Hippocampal formation (tissue), 2 donors: ENCODE measurements around the gene KCNK5.

Source experiments
- DNase-seq, 2 donors: peaks; one replicate each; lab custom pipeline; 2025; lab: John Stamatoyannopoulos, UW

Gene KCNK5

DNA sequence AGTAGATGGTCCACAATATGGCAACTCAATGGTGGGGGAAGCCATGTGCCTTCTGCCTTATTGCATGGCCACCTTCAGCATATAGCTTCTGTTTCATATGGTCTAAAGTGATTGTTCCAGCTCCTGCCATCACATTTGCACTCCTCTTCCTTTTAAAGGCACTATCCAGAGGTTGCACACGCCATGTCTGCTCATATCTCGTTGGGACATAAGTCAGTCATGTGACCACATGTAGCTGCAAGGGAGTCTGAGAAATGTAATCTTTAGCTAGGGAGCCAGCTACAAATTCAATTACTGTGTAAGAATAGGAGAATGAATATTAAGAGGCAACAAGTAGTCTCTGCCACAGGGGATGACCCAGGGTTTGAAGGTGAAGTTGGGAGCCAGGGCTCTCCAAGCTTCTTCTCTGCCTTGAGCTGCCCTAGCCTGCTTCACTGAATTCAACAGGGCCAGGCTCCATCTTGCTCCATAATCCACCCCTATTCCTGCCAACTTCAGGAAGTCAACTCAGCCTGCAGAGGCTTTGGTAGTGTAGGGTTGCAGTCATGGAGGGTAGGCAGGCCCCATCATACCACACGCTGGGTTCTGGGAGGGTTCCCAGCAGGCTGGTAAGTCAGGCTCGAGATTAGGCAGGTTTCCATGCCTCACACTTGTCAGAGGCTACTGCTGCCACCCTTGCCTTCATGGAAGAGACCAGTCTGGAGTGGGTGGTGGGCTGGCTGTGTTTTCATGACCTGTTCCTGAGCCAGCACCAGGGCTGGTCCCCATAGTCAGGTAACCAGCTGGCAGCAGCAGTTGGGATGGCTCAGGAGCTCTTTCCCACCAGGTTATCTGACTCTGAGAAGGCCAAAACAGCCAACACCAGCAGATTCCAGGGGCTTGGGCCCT lies 57.5 kb downstream of the KCNK5 start:
- no peak for DNase-seq

DNA sequence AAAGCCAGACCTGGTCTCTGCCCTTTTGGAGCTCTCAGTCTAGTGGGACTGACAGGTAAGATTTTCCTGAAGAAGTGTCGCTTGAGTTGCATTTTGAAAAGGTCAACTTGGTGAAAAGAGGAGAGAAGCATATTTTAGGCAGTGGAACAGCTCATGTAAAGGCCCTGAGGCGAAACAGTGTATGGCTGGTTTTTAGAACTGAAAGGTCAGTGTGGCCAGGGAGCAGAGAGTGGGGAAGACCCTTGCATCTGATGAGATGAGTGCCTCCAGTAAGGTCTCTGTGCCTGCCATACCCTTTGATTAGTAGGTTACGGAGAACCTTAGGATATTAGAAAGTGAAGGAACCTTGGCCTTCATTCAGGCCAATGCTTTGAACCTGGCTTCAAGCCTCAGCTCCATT lies 58.4 kb downstream of the KCNK5 start:
- DNase-seq: no peak

DNA sequence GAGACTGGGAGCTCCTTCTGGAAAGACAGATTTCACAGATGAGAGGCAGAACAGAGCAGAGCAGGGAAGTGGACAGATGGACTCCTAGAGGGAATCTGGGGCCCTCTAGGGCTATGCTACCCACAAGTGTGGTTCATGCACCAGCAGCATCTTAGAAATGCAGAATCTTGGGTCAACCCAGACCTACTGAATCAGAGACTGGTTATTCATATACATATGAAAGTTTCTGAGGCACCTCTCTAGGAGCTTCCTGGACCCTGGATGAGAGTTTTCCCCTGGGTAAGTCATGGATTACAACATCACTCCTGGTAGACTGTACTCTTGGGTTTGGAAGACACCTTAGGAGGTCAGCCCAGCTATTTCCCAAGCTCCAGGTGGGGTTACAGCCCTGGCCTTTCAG lies 58.9 kb downstream of the KCNK5 start:
- no peak for DNase-seq

DNA sequence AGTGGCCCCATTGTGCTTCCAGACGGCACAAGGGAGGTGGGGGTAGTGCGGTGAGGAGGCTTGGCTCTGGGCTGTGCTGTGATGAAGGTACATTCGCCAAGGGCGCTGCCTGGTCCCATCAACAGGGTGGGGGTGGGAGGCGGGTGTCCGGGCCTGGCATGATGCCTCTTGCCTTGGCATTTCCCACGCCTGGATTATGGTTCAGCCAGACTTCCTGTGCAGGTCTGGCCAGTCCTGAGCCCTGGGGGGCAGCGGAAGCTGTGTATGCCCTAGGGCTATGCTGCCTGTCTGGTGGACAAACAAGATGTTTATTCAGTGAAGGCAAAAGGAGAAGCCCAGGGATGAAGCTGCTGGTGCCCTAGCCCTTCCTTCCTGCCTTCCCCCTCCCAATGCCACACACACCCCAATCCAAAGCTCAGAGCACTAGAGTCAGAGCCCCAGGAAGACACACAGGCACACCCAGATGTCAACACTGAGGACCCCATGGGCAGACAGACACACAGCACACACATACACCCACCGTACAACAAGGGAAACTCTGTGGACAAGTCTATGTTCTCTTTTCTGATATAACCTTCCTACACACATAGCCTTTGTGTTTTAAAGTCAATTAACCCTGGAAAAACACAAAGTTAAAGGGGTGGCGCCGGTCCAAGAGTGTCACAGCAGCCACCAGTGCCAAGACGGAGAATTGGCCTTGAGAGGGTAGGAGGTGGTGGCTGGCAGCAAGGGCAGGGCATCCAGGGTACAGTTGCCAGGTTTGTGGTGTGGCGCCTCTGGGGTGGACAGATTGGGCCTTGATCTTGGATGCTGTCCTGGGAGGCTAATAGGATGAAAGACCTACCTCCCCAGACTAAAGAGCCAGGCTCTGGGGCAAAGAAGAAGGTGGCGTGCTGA lies 59.6 kb downstream of the KCNK5 start:
- DNase-seq: no peak

DNA sequence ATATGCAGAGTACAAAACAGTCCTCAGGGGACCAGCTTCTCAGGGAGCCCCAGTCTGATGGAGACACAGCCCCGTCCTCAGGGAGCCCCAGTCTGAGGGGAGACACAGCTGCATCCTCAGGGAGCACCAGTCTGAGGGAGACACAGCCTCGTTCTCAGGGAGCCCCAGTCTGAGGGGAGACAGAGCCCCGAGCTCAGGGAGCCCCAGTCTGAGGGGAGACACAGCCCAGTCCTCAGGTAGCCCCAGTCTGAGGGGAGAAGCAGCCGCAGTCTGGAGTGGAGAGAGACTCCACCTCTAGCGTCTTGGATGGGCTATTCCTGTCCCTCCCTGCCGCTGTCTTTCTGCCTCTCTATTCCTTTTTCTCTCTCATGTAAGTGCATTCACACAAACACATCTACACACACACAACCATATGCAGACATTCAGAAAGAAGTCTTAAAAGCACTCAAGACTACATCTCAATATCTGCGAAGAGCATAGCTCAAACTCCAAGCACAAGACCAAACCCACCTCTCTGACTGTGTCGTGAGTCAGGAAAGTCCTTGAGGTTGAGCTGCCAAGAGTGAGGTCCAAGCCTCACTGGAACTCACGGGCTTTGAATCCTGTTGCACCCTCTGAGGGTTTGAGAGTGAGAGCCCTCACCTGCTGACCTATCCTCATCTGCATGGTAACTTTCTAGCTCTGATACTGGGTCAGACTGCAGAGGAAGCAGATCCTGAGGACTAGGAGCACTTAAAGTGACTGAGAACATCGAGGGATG lies 61.2 kb downstream of the KCNK5 start:
- DNase-seq: no peak

DNA sequence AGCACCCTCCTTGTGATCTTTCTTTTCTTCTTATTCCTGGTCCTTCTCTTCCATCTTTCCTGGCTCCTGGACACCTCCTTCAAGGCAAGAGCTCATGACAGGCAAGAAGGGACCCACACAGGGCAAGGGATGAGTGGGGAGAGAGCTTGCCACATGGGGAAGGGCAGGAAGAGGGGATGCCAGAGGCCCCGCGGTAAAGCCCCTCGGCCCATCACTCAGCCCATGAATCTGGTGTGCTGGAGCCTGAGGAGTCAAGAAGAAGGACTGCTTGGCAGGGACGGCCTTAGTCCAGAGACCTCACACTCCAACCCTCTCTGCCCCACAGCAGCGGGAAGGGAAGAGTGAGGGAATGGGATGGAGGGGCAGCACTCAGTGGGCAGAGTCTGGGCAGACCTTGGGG lies 62.0 kb downstream of the KCNK5 start:
- DNase-seq: no peak

DNA sequence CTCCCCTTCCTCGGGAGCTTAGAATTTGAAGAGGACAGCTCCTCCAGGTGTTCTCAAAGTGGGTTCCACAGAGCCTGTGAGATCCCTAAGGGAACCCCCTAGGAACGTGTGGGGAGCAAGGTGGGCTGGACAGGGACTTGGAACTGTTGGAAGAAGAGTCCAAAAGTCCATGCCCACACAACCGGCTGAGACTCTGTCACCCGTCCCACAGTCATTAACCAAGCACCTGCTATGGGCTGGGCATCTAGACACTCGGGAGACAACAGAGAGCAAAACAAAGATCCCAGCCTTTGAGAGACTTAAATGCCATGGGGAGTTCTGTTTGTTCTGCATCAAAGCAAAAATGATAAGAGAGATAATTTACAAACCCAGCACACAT lies 62.4 kb downstream of the KCNK5 start:
- no peak for DNase-seq

DNA sequence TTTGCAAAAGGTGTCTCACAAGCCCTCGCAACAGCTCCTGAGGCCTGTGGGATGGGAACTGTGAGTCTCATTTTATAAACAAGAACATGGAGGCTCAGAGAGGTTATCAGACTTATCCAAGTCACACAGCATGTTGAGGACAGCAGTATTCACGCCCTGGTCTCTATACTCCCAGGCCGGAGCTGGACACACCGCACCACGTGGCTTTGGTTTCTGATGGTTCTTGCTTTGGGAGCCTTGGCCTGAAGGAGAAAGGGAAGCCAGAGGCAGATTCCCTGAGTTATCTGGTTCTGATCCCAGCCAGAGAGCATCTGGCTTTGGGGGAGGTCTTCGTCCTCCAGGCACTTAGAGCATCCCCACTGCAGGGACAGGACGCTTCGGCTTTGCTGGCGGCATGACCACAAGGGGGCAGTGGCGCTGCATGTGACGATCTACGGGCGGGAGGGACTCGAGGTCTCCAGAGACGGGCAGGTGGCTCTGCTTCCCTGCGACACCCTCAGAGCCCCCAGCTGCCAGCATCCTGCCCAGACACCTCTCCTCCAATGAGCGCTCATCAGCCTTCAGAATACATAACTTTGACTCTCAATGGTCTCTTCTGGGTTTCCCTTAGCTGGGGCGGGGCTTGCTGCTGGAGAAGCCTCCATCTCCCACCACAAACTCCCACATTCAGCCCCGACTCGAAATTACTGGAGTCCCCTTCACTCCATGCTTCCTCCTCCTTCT lies 62.9 kb downstream of the KCNK5 start:
- peak; percentile 12 to 65 for DNase-seq

DNA sequence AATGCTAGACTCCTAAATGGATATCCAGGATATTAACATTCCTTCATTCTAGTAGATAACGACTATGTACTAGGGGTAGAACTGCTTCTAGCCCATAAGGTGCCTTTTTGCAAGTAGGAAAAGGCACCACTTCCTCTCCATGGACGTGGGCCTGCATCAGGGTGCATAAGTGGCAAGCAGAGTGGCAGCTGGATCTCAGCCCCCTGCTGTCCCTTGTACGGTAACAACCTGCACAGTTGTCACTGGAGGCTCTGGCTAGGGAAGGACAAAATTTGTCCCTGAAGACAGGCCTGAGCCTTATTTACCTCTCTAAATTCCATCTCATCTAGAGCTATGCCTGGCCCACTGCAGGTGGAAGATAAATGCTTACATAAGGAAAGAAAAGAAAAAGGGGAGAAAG lies 71.8 kb downstream of the KCNK5 start:
- no peak for DNase-seq

DNA sequence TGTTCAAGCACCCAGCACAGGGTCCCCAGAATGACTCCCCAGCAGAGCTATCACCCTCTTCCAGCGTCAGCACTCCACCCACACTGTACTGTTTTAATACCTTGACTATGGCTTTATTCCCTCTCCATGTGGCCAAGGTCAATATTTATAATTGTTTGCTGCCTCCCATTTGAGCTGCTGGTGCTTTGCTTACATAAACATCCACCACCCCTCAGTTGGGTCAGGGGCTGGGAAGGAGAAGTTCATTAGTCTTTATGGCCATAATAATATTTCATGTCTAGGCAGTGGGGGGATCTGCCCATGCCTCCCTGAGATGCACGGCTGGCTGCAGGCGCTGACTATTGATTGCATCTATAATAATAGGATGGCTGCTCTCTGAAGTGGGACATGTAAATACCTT lies 72.5 kb downstream of the KCNK5 start:
- no peak for DNase-seq

DNA sequence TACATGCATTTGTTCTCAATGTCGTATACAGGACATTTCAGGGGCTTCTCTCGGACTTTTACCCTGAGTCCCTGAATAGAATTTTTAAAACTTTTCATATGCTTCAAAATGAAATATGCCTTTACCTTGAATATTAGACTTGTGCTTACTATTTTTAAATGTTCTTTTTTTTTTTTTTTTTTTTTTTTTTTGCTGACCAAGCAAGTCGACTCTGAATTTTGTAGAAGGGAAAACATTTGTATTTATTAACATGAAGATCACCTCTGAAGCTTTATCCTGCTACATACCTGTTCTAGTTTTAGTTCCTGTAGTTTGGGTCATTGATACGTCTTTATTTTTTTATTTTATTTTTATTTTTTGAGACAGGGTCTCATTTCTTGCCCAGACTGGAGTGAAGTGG lies 74.6 kb downstream of the KCNK5 start:
- no peak for DNase-seq

DNA sequence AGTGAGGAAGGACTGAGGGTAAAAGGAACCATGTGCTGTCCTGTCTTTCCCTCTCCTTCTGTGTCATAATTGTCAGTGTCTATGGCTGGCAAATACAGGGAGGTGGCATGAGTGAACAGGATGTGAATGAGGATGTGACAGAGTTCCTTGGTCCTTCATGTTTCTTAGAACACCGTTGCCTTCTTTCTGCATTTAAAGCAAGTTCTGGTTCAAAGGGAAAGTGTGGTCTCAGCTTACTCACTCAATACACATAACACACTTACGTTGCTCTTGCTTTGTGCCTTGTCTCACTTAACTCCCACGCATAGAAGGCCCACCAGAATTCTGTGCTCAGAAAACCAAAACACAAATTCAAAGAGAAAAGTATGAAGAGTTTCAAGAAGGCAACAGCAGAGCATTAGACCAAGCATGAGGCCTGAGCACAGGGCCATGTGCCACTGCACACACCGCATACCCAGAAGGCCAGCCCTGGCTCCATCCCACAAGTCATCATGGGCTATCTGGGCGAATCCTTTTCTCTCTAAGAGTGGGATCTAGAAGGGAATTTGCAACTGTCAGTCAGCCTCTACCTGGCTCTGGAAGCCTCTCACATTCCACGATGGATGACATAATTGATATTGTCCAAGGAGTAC lies 75.4 kb downstream of the KCNK5 start:
- no peak for DNase-seq

DNA sequence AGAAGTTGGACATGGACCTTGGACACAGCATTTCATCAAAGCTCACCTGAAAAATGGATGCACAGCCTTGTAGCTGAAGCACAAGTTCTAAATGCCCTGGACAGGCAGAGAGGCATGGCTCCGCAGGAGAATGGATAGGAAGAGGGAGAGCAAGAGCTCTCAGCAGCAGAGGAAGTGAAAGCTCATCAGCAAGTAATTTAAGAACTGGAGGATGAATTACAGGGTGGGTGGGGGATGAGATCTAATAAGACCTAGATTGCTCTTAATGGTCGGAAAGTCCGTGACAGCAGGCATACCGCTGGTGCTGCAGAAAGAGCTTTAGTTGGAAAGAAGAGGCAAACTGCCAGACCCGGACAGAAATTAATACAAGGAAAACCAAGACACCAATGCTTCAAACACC lies 77.0 kb downstream of the KCNK5 start:
- DNase-seq: no peak

DNA sequence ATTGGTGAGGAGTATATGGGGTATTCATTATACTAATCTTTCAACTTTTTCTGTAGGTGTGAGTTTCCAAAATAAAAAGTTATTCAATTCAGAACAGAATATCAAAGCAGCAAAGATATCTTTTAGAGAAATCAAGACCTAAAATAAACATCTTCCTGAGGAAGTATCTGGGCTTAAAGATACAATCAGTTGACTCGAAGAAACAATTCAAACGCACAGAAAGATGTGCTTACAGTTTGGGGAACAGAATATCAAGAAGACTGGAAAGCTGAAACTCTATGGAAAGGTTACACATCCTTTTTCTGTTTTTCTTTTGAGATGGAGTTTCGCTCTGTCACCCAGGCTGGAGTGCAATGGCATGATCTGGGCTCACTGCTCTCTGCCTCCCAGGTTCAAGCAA lies 78.1 kb downstream of the KCNK5 start:
- DNase-seq: no peak

DNA sequence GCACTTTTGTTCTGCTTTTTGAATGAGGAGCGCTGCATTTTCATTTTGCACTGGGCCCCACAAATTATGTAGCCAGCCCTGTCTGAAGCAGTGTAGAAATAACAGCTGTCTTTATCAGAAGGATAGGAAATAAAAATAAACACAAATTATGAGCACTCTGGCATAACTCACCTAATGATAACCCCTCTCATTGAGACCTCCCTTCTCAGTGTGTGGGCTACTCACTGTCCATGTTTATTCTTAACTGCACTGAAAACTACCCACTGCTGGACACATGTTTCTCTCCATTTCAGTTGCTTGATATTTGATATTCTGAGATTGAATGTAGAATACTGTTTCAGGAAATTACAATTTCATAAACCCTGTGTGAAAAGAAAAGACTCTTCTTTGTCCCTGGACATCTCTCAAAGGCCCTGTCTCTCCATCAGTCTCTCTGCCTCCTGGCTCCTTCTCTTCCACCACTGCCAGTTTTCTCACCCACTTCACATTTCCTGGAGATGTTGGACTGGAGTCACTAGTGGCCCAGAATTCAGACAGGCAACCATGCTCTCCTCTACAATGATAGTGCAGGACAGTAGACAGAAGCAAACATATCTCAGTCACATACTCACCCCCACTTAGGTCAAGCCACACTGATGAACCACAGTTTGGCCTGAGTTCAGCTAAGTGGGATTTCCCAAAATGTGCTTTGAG lies 84.6 kb downstream of the KCNK5 start:
- DNase-seq: no peak

DNA sequence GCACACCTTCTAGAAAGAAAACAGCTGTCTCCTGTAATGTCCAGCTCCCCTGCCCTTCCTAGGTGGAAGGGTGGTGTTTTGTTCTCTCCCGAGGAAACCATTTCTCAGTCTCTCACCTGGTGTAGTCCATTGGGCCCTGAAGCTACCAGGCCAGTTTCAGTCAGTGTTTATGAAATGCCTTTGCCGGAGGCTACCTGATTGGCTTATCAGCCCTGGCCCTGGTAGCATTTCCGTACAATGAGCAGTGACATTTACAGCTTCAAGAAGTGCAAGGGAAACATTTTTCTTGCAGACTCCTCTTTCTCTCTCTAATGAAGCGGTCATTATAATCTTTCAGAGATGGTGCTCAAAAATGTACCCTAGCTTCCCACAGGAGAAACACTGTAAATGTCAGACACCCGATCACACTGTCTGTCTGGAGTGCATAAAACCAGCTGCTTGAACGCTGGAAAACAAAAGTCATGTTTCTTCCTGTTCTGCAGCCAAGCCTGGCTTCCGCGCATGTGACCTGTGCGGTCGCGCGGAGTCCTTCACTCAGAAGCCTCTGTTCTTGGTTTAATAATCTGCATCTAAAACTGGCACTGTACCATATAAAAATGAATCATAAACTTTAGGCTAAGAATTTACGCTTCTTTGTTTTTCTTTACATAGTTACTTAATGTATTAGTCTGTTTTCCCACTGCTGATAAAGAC lies 85.9 kb downstream of the KCNK5 start:
- DNase-seq: no peak

DNA sequence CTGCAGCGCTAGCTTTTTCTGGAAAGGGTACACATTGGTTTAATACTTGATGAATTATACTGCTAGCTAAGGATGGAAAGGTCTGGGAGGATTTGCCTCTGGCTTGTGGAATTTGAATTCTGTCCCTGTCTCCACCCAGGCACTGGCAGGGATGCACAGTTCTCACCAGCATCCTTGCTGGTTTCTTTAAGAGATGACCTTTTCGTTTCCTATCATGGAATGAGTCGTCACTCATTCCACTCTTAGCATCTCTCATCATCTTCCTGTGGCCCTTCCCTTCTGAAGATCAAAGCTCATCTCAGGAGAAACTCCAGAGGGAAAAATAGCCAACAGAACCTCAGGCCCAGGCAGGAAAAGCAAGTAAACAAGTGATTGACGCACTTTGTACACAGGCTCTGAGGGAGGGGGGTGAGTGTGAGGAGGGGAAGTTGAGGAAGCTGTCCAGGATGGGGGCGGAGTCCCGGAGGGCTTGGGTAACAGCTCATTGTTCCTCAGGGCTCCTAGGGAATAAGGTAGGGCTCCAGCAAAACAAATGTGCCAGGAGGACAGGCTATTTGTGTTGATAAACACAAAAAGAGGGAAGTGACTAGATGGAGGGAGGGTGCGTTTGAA lies 88.6 kb downstream of the KCNK5 start:
- DNase-seq: no peak
